HG02610 (cell line): ENCODE results near the gene RHBDL1.

Experiments
- ATAC-seq: cut with Tn5 transposase; IDR thresholded peaks from one replicate; pipeline ENCODE4 v1.9.1; 2021; ENCODE audit warnings: mild to moderate bottlenecking, moderate library complexity; ENCODE audit not compliant: unreplicated experiment

Gene RHBDL1

GRCh38 chr16:652454-653305 lies 22.8 kb upstream of the RHBDL1 start:
- ATAC-seq, result no peak

- no peak for ATAC-seq
Measured at GRCh38 chr16:654034-654433, 21.4 kb upstream of the RHBDL1 start.

- ATAC-seq, result no peak
Measured at GRCh38 chr16:657487-657886, 18.0 kb upstream of the RHBDL1 start.

GRCh38 chr16:658679-659571 lies 16.5 kb upstream of the RHBDL1 start:
- no peak for ATAC-seq

- no peak for ATAC-seq
Measured at GRCh38 chr16:659618-660017, 15.9 kb upstream of the RHBDL1 start.

GRCh38 chr16:660132-660458 lies 15.4 kb upstream of the RHBDL1 start:
- ATAC-seq, result no peak

GRCh38 chr16:660459-661183 lies 14.8 kb upstream of the RHBDL1 start:
- no peak for ATAC-seq

GRCh38 chr16:661184-661821 lies 14.2 kb upstream of the RHBDL1 start:
- ATAC-seq, result no peak

- ATAC-seq, result no peak
Measured at GRCh38 chr16:662095-662494, 13.4 kb upstream of the RHBDL1 start.

- ATAC-seq, result no peak
Measured at GRCh38 chr16:662597-662996, 12.9 kb upstream of the RHBDL1 start.

- no peak for ATAC-seq
Measured at GRCh38 chr16:666572-666971, 8.9 kb upstream of the RHBDL1 start.

GRCh38 chr16:667113-667779 lies 8.2 kb upstream of the RHBDL1 start:
- ATAC-seq, result no peak

GRCh38 chr16:667780-668518 lies 7.5 kb upstream of the RHBDL1 start, which contains the start of gene RHOT2:
Gene RHOT2 (plus strand): TSS chr16:668132. CDS start chr16:668200, 68 bp downstream.
- peak; percentile 82 for ATAC-seq

- ATAC-seq, result no peak
Measured at GRCh38 chr16:668519-669171, 6.8 kb upstream of the RHBDL1 start.

- ATAC-seq, result no peak
Measured at GRCh38 chr16:669666-670065, 5.8 kb upstream of the RHBDL1 start.

GRCh38 chr16:670485-671352 lies 4.8 kb upstream of the RHBDL1 start:
- no peak for ATAC-seq

GRCh38 chr16:671353-672131 lies 3.9 kb upstream of the RHBDL1 start:
- ATAC-seq, result no peak
